NCI-H774 (cell line): Measurements from ENCODE around the gene MLXIPL.
"Not testable (repeated sequence)": the region's sequence is repeated elsewhere in the genome, so short reads cannot be mapped to it uniquely, and the experiment has no call there.

Experiments
- DNase-seq: peaks from one replicate; lab custom pipeline; 2025; lab: John Stamatoyannopoulos, UW

The MLXIPL gene

GRCh38 chr7:73644688-73645286 lies 20.5 kb upstream of the MLXIPL start:
- DNase-seq = no peak

GRCh38 chr7:73642834-73643233 lies 18.5 kb upstream of the MLXIPL start:
- no peak for DNase-seq

- no peak for DNase-seq
Observed at GRCh38 chr7:73638911-73639310, 14.6 kb upstream of the MLXIPL start.

- DNase-seq = no peak
Observed at GRCh38 chr7:73635428-73636200, 11.3 kb upstream of the MLXIPL start.

- no peak for DNase-seq
Observed at GRCh38 chr7:73633844-73634243, 9.5 kb upstream of the MLXIPL start.

- no peak for DNase-seq
Observed at GRCh38 chr7:73633323-73633722, 9.0 kb upstream of the MLXIPL start.

GRCh38 chr7:73631558-73631957 lies 7.2 kb upstream of the MLXIPL start:
- DNase-seq = no peak

GRCh38 chr7:73628504-73628903 lies 4.2 kb upstream of the MLXIPL start:
- DNase-seq = no peak

- no peak for DNase-seq
Observed at GRCh38 chr7:73626814-73627213, 2.5 kb upstream of the MLXIPL start.

GRCh38 chr7:73625276-73625675 lies 954 bp upstream of the MLXIPL start:
- DNase-seq = no peak

GRCh38 chr7:73624669-73625001 lies 313 bp upstream of the MLXIPL start:
- DNase-seq = no peak

- DNase-seq = no peak
Observed at GRCh38 chr7:73622909-73623797, 1.2 kb downstream of the MLXIPL start.

GRCh38 chr7:73622527-73622908 lies 1.8 kb downstream of the MLXIPL start:
- DNase-seq = no peak

- no peak for DNase-seq
Observed at GRCh38 chr7:73621168-73622063, 2.9 kb downstream of the MLXIPL start.

- not testable (repeated sequence) for DNase-seq
Observed at GRCh38 chr7:73619394-73619793, 4.9 kb downstream of the MLXIPL start.

GRCh38 chr7:73618538-73618937 lies 5.8 kb downstream of the MLXIPL start:
- no peak for DNase-seq

GRCh38 chr7:73617520-73617919 lies 6.8 kb downstream of the MLXIPL start:
- DNase-seq = not testable (repeated sequence)

GRCh38 chr7:73615886-73616285 lies 8.4 kb downstream of the MLXIPL start:
- no peak for DNase-seq

GRCh38 chr7:73614937-73615336 lies 9.4 kb downstream of the MLXIPL start:
- DNase-seq = not testable (repeated sequence)

GRCh38 chr7:73613954-73614735 lies 10.2 kb downstream of the MLXIPL start:
- no peak for DNase-seq
